DMS114 treated with DMSO at 0.1 percent for 48 hours (cell line): Measurements from ENCODE around the gene INO80E.
"Not testable (repeated sequence)": the region's sequence is repeated elsewhere in the genome, so short reads cannot be mapped to it uniquely, and the experiment has no call there.

Experiments used
- DNase-seq: peaks from one replicate; lab custom pipeline; 2025; ENCODE audit not compliant: unreplicated experiment; lab: John Stamatoyannopoulos, UW

Gene INO80E

DNA sequence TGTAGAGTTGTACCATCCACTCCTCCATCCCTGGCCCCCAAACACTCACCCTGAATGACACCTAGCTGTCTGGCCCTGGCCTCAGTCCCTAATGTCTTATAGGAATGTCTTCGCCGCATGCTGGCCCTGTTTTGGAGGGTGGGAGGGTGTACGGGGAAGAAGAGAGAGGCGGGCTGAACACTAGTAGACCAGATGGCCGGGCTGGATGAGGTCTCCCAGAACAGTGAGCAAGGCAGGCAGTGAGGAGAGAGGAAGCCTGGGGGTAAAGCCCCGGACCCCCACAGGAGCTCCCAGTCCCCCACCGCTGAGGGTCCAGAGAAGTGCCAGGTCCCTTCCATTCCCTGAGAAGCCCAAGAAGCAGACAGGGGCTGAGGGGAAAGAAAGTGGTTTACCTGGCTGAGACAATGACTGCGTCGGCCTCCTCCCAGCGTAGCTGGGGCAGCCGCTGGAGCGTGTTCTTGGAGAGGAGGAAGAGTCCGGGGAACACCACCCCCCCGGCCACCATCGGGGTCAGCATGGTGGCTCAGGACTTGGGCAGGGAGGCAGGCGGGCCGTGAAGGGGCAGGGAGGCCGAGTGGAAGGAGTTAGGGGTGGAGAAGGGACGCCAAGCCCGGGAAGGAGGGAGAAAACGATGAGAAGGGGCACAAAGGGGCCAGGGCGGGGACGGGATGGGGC lies 34.1 kb downstream of the INO80E start:
- no peak for DNase-seq

DNA sequence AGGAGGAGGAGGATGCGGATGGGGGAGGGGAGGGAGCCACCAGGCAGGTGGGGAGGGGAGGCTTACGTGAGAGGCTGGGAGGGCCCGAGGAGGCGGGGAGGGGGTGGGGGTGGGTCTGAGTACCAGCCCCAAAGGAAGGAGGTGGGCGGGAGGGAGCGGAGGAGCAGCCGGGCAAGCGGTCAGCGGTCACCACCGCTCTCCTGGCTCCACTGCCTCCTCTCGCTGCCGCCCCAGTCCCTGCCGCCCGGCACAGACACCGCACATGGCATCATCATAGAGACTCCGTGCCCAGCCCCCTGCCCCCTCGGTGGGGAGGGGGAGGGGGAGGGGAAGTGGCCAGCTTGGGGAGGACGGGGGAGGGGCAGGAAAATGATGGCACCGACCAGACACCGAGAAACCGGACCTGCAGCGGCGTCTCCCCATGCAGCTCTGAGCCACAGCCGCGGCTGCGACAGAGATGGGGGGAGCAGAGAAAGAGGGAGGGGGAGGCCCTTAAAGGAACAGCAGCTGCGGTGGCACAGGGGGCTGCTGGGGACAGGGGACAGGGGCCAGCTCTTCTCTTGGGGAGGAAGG lies 34.9 kb downstream of the INO80E start, which contains the start of gene TLCD3B:
TSS of gene TLCD3B (minus strand) at position 431 of the 573 bp plus-strand sequence. CDS start 744 bp downstream, outside the sequence.
- DNase-seq: no peak

DNA sequence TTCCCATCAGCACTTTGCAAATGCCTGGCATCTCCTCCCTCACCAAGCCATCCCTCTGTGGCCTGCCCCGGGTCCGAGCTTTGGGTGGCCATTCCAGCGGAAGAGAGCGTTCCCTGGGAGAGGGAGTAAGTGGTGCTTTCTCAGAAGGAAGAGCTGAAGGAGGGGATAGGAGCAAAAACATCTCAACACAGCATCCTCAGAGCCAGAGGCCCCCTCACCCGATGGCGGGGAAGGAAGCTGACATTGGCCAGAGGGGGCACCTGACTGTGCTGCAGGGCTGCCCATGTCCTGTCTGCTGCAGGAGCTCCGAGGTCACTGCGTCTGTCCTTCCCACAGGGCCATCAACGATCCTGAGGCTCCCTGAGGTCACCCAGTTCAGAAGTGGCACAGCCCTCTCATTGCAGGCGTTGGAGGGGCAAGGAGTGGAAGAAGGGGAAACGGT lies 35.5 kb downstream of the INO80E start:
- no peak for DNase-seq

DNA sequence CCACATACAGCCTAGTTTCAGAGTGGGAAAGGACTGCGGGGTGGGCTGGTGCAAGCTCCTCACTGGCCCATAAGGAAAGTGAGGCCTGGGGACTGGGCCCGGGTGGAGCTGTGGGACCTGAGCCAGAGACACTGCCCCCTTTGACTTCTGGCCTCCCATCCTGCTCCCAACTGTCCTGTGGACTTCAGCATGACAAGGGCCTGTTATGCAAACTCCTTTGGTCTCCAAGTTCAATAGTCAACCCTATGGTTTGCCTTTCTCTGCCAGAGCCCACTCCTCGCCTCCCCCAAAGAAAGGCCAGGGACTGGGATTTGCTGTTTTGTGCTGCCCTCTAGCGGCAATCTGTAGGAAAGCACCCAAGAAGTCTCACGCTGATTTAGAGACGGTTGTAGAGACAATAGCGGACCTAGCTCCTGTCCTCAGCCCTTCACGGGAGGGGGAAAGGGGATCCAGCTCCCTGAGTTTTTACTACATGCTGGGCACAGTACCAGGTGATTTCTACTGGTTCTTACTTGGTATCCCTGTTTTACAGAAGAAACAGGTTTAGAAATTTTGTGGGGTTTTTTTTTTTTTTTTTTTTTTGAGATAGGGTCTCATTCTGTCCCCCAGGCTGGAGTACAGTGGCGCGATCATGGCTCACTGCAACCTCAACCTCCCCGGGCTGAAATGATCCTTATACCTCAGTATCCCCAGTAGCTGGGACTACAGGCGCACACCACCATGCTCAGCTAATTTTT lies 36.2 kb downstream of the INO80E start:
- DNase-seq: peak; percentile 73

DNA sequence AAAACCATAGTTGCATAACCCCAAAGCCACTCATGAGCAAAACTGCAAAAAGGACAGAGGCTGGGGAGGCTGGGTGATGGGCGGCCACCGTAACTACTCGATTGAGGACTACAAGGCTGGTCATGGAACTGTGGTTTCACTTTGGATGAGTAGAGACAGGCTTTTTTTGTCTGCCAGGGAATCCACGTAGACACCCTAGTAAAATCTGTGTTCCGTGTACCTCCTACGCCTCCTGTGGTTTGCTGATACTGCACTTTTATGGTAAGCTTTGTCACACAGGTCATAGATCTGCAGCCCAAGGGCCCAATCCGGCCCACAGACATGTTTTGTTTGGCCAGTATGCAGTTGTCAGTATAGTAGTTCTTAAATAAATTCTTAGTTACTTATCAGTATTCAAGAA lies 37.2 kb downstream of the INO80E start:
- DNase-seq: no peak

DNA sequence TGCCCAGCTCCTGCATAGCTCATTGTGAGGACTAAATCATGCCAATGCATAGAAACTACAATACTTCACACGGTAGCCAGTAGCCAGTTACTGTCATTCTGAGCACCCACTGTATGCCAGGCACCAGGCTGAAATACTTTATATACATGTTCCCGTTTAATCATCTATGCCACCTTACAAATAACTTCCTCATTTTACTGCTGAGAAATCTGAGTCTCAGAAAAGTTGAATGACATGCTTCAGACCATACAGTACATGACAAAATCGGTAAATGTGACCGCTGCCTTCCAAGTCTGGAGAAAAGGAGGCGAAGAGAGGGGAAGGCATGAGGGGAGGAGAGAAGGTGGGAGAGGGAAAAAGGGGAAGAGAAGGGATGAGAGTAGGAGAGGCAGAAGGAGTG lies 44.2 kb downstream of the INO80E start:
- no peak for DNase-seq

DNA sequence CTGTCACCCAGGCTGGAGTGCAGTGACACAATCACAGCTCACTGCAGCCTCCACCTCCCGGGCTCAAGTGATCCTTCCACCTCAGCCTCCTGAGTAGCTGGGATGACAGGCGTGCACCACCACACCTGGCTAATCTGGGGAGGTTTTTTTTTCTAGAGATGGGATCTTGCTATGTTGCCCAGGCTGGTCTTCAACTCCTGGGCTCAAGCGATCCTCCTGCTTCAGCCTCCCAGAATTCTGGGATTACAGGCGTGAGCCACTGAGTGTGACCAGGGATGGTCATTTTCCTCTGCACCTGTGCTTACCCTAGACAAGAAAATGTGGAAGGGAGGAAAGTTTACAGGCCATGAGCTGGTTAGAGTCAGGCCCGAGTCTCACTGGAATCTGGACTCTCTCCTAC lies 44.6 kb downstream of the INO80E start:
- not testable (repeated sequence) for DNase-seq

DNA sequence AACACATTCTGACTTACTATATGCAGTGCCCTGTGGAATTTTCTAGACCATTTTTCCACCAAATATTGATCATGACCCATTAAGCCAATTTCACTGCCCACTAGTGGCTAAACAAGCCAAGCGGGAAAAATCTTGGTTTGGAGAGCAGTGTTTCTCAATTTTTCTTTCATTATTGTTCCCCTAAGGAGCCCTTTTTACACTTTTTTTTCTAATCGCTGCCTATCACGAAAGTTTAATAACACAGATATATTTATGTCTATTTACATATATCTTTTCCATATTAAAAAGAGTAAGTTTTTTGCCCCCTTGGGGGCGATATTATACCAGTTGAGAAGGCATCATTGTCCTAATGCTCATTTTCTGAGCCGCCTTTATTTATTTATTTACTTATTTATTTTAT lies 45.8 kb downstream of the INO80E start:
- DNase-seq: no peak

DNA sequence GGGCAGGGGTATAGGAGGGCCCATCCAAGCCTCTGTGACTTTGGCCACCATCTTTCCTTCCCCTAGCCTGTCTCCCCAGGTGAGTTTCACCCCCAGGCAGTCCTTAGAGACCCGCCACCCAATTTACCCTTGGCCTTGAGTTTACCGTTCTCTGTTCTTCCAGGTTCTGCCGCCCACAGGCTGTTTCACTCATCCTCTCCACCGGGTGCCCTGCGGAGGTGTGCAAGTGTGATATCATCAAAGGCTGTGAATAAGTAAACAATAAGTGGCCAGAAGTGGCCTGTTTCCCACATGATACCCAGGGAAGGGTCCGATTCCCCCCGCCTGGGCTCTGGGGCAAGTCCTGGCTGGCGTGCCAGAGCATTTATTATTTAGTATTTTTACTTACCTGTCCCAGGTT lies 50.1 kb downstream of the INO80E start:
- no peak for DNase-seq

DNA sequence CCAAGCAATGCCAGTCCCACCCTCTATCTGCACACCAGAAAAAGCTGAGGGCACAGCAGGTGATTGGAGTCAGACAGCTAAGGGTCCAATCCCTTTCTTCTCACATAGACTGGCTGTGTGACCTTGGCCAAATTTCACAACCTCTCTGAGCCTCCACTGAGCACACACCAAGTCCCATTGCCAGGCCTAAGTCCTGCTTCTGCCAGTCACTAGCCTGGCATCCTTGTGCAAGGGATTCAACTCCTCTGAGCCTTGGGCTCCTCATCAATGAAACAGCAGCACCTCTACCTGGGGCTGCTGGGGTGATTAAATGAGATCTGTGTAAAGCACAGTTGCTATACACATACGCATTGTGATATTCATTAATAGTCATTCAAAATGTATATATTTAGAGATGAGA lies 50.5 kb downstream of the INO80E start:
- DNase-seq: no peak

DNA sequence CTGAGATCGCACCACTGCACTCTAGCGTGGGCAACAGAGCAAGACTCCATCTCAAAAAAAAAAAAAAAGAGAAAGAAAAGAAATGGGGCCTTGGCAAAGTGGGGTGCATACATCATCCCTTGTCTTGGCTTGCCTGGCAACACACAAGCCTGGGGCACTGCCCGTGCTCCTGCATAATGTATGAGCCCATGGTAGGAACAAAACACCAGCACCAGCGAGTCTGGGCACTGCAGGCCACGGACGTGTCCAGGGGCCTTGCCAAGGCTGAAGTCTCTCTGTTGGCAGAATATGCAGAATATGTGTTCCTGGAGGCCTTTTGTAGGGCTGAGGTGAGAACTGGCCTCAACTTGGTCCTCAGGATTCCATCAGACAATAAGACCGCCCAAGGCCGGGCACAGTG lies 53.8 kb downstream of the INO80E start:
- DNase-seq: no peak

DNA sequence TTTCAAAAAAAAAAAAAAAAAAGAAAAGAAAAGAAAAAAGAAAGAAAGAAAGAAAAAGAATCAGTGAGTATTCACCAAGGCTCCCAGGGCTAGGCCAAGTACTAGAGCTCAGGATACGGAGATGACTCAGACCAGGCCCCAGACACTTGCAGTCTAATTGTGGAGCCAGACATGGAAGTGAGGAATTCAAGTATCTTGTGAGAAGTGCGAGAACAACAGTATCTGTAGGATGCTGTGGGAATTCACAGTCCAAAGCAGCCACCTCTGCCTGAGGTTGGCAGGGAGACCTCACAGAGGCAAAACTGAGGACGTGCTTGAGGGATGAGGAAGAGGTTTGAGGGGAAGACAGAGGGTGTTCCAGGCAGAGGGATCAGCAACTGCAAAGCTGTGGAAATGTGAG lies 55.5 kb downstream of the INO80E start:
- no peak for DNase-seq

DNA sequence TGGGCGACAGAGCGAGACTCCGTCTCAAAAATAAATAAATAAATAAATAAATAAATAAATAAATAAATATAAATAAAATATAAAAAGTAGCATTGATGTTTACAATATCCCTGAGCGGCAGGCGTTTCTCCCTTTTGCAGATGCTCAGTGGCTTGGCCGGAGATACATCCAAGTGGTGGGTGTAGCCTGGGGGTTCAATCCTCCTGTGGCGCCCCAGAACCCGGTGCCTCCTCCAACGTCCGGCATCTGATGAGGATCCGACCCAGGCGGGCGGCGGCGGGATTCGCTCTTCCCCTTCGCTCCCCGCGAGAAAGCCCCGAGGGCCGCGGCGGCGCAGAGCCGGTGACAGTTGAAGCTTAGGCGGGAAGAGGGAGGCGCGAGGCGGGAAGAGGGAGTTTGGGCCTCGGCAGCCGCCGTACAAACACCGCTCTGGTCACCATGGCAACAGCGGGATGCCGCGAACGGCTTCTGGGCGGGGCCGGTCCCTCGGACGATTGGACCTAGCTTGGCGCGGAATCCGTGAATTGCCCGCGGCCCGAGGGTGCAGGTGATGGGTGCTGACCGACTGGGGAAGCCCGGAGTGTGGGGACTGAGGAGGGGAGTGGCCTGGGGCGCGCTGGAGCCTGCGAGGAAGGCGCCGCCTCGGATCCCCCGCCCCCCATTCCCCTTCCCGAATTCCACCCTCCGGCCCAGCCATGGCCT lies 56.8 kb downstream of the INO80E start:
- peak; percentile 90 for DNase-seq

DNA sequence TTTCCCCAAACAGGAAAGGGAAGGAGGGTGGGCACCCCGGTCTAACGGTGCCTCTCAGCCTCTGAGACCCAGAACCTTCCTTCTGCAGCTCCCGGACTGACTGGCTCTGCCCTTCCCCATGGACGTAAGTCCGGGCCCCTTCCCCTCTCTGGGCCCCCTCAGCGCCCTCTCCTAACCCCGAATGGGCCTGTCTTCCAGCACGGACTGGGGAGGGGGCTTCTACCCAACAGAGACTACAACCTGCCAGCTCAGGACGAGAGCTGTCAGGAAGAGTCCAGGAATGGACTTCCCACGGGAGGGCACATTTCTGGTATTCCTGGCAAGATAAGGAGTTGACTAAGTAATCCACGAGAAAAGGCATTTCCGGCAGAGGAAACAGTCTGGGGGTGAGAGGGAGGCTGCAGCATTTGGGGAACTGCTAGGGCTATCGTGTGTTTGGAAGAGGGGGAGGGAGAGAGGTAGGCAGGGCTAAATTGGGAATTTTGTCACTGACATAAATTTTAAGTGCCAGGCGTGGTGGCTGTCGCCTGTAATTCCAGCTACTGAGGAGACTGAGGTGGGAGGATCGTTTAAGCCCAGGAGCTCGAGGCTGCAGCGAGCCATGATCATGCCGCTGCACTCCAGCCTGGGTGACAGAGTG lies 57.5 kb downstream of the INO80E start:
- no peak for DNase-seq

DNA sequence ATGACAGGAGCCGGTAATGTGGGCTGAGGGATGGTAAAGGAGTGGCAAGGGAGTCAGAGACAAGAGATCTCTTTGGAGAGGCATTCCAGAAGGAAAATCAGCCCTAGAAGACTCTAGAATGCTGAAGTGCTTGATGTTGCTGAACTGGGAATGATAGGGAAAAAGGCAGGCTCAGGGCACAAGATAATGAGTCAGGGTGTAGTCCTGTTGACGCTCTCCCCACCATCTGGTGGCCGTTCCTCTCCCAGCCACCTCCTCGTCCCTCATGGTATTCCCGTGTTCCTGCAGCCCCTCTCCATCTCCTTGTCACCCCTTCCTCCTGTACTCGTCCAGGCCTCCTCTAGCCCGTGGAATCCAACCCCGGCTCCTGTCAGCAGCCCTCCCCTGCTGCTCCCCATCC lies 58.4 kb downstream of the INO80E start:
- no peak for DNase-seq

DNA sequence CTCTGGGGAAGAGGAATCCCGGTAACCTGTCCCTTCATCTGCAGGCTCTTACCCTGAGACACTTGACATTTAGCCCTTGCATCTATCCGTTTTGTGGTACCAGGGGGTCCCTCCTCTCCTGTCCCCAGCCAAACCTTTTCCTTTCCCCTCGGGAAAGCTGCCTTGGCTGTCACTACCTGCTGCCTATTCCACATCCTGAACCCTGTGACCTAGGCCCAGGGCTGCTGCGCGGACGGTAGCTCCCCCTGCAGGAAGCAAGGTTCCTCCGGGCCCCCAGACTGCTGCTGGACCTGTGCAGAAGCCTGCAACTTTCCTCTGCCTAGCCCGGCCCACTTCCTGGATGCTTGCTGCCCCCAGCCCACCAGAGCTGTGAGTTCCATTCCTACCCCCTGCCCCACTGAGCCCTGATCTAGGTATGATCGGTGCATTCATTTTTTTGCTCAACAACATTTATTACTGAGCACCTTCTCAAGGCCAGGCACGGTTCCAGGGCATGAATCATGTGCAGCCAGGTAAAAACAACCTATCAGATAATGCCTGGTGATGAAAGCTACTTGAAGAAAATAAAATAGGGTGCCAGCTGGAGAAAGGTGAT lies 59.0 kb downstream of the INO80E start:
- no peak for DNase-seq
